ENCODE data around the gene LIMS2. TPM values are rescaled to one million over a fixed set of nuclear protein-coding genes. Genes with fewer than 3 reads are reported as not detected.

The LIMS2 gene
- total RNA-seq, 1 donor from 2014 or later: 171 TPM

Other genes with a start within 250 kb of the LIMS2 start
- 32.4 to 41.8 TPM (median 37.4 TPM) in 3 replicates for gene IWS1, start 149.0 kb downstream of the LIMS2 start, total RNA-seq
- 0.02 to 0.31 TPM in 2 of 3 replicates, not detected in the other for gene MYO7B, start 139.8 kb downstream of the LIMS2 start, total RNA-seq
- gene GPR17, start 29.4 kb downstream of the LIMS2 start, total RNA-seq: not detected in 3 replicates
- gene SFT2D3, start 26.0 kb upstream of the LIMS2 start, total RNA-seq: 5.1 to 7.2 TPM (median 7.1 TPM) in 3 replicates
- gene WDR33, start 135.6 kb upstream of the LIMS2 start, total RNA-seq: 33.3 to 45.6 TPM (median 37.2 TPM) in 3 replicates
- gene POLR2D, start 182.6 kb upstream of the LIMS2 start, total RNA-seq: 26.2 to 30.1 TPM (median 29.4 TPM) in 3 replicates
- 21.5 to 25.4 TPM (median 25.2 TPM) in 3 replicates for gene AMMECR1L, start 210.4 kb upstream of the LIMS2 start, total RNA-seq